GM12878 (cell line): Measurements from ENCODE around the gene LGALS3. TPM values are rescaled to one million over a fixed set of nuclear protein-coding genes. Genes with fewer than 3 reads are reported as not detected.

Source experiments
- ATAC-seq: fragments of 200-7000 bp; cut with Tn5 transposase; 3 replicates; pipeline ENCODE4 v1.9.1; 2020; ENCODE audit warnings: mild to moderate bottlenecking, moderate library complexity
- BruUV-seq: library from RNA; stranded (reverse); fragments of 400-500 nt; replicated peaks from 2 replicates; lab custom pipeline; 2021; lab: Mats Ljungman, UMichigan
- CTCF ChIA-PET: fragments of 300-600 bp; sonication (Branson Sonifier 250); formaldehyde crosslinking; extraction: SDS; loops from one replicate; lab custom pipeline; 2021; ENCODE audit warnings: inconsistent platforms; lab: Yijun Ruan, JAX
- POLR2A ChIA-PET: fragments of 350-600 bp; formaldehyde crosslinking; extraction: SDS; loops from one replicate; lab custom pipeline; 2021; ENCODE audit warnings: inconsistent platforms; lab: Charles Lee
- RAD21 ChIA-PET: fragments of 300-600 bp; sonication (Branson Sonifier 250); formaldehyde crosslinking; loops from one replicate; lab custom pipeline; 2023; ENCODE audit warnings: antibody characterized with exemption; ENCODE audit not compliant: unreplicated experiment; lab: Charles Lee
- SMC1A ChIA-PET: fragments of 300-600 bp; sonication (Branson Sonifier 250); formaldehyde crosslinking; loops from one replicate; lab custom pipeline; 2023; ENCODE audit not compliant: unreplicated experiment, uncharacterized antibody; lab: Charles Lee
- DNase-seq: peaks from one replicate; pipeline ENCODE4 v3.0.0-alpha.2; 2011; ENCODE audit warnings: low read depth, low spot score
- FAIRE-seq: peaks from 3 replicates; lab custom pipeline; 2011; peaks lifted over from hg19 to GRCh38; lab: Jason Lieb, UNC
- H2AFZ ChIP-seq: 2 replicates; pipeline ENCODE4 v1.6.0; 2011; ENCODE audit warnings: low read depth, low read length, control low read depth; ENCODE audit not compliant: control insufficient read depth
- H3K27ac ChIP-seq: 2 replicates; pipeline ENCODE4 v1.5.1; 2011; ENCODE audit warnings: control low read depth; ENCODE audit not compliant: control insufficient read depth, insufficient read depth
- H3K27me3 ChIP-seq, 2 experiments: replicated peaks in 1 of 2; 2 replicates each; pipeline versions ENCODE4 v1.6.0 to v1.6.1; 2011; ENCODE audit warnings: low read length in 1 of 2; ENCODE audit not compliant: control insufficient read depth in 2 of 2, insufficient read depth in 2 of 2
- H3K36me3 ChIP-seq, 2 experiments: 2 replicates each; pipeline ENCODE4 v1.5.1; 2011; ENCODE audit warnings: low read length in 1 of 2; ENCODE audit not compliant: control insufficient read depth in 2 of 2, insufficient read depth in 2 of 2
- H3K4me1 ChIP-seq: 2 replicates; pipeline ENCODE4 v1.6.1; 2011; ENCODE audit warnings: mild to moderate bottlenecking, low read length, moderate library complexity, mixed read lengths; ENCODE audit not compliant: control insufficient read depth, insufficient read depth
- H3K4me2 ChIP-seq: 2 replicates; pipeline ENCODE4 v1.6.0; 2011; ENCODE audit warnings: control low read depth; ENCODE audit not compliant: control insufficient read depth, insufficient read depth
- H3K4me3 ChIP-seq: fragments of 200-600 bp; sonication (generic); 2 replicates; pipeline ENCODE4 v1.5.1; 2016
- H3K79me2 ChIP-seq: 2 replicates; pipeline ENCODE4 v1.6.0; 2011; ENCODE audit warnings: low read length; ENCODE audit not compliant: control insufficient read depth, insufficient read depth
- H3K9ac ChIP-seq: 2 replicates; pipeline ENCODE4 v1.8.0; 2011; ENCODE audit warnings: low read length, control low read depth, mixed read lengths; ENCODE audit not compliant: control insufficient read depth, insufficient read depth
- H3K9me3 ChIP-seq: replicated peaks from 3 replicates; pipeline ENCODE4 v1.5.1; 2011; ENCODE audit warnings: mild to moderate bottlenecking, low read length; ENCODE audit not compliant: control insufficient read depth, insufficient read depth
- H4K20me1 ChIP-seq: 2 replicates; pipeline ENCODE4 v1.6.0; 2011; ENCODE audit not compliant: control insufficient read depth, insufficient read depth
- BHLHE40 ChIP-seq, 2 experiments: fragments of 450-650 bp in 1 of 2; IDR thresholded peaks; 2 replicates each; pipeline ENCODE4 v1.6.1; 2011 to 2017; ENCODE audit warnings: low read depth in 2 of 2, borderline replicate concordance in 1 of 2, improper control_type of control experiment in 1 of 2, low read length in 1 of 2, mild to moderate bottlenecking in 1 of 2
- CHD2 ChIP-seq: IDR thresholded peaks from 2 replicates; pipeline ENCODE4 v1.6.1; 2011; ENCODE audit warnings: low read depth, low read length, improper control_type of control experiment, borderline replicate concordance
- CREM ChIP-seq: IDR thresholded peaks from 2 replicates; pipeline ENCODE4 v1.6.1; 2014; ENCODE audit warnings: antibody characterized with exemption, low read depth
- HDAC2 ChIP-seq: fragments of 200-600 bp; sonication (generic); IDR thresholded peaks from 2 replicates; pipeline ENCODE4 v1.6.1; 2017
- IRF4 ChIP-seq: IDR thresholded peaks from 2 replicates; pipeline ENCODE4 v1.6.1; 2011; ENCODE audit warnings: low read depth, low read length
- MYC ChIP-seq: IDR thresholded peaks from 2 replicates; pipeline ENCODE4 v1.6.1; 2011; ENCODE audit warnings: mild to moderate bottlenecking, low read length, moderate library complexity, inconsistent platforms; ENCODE audit not compliant: insufficient read depth, insufficient replicate concordance, insufficient read length, severe bottlenecking
- NR2C2 ChIP-seq: IDR thresholded peaks from 2 replicates; pipeline ENCODE4 v1.6.1; 2011; ENCODE audit warnings: borderline replicate concordance, low read depth; ENCODE audit not compliant: control insufficient read depth, insufficient read length
- NRF1 ChIP-seq: conservative IDR thresholded peaks from 2 replicates; pipeline ENCODE4 v1.6.1; 2011; ENCODE audit warnings: mild to moderate bottlenecking, low read depth, low read length, improper control_type of control experiment
- PAX8 ChIP-seq: fragments of 450-650 bp; IDR thresholded peaks from 2 replicates; pipeline ENCODE4 v1.6.1; 2017; ENCODE audit warnings: mild to moderate bottlenecking, moderate library complexity
- POLR2AphosphoS2 ChIP-seq: IDR thresholded peaks from 2 replicates; pipeline ENCODE4 v1.6.1; 2011; ENCODE audit warnings: low read depth, mild to moderate bottlenecking, low read length, improper control_type of control experiment, moderate library complexity
- RFX5 ChIP-seq: IDR thresholded peaks from 2 replicates; pipeline ENCODE4 v1.6.1; 2011; ENCODE audit warnings: low read depth, low read length, improper control_type of control experiment
- RUNX3 ChIP-seq: IDR thresholded peaks from 2 replicates; pipeline ENCODE4 v1.6.1; 2012; ENCODE audit warnings: low read length, inconsistent platforms
- SIN3A ChIP-seq: IDR thresholded peaks from 2 replicates; pipeline ENCODE4 v1.6.1; 2012; ENCODE audit warnings: low read depth, low read length, improper control_type of control experiment
- SMC3 ChIP-seq: IDR thresholded peaks from 2 replicates; pipeline ENCODE4 v1.6.1; 2011; ENCODE audit warnings: low read length, improper control_type of control experiment, borderline replicate concordance
- SREBF1 ChIP-seq: IDR thresholded peaks from 2 replicates; pipeline ENCODE4 v1.6.1; 2012; ENCODE audit warnings: mild to moderate bottlenecking, low read length
- WRNIP1 ChIP-seq: IDR thresholded peaks from 2 replicates; pipeline ENCODE4 v1.6.1; 2011; ENCODE audit warnings: low read depth, low read length, improper control_type of control experiment, borderline replicate concordance
- ZBTB33 ChIP-seq: fragments of 450-650 bp; IDR thresholded peaks from 2 replicates; pipeline ENCODE4 v1.6.1; 2017; ENCODE audit warnings: mild to moderate bottlenecking
- ZSCAN29 ChIP-seq: fragments of 450-650 bp; IDR thresholded peaks from 2 replicates; pipeline ENCODE4 v1.6.1; 2017; ENCODE audit warnings: mild to moderate bottlenecking, moderate library complexity
- WGBS: methylation state at CpG from one replicate; pipeline ENCODE4 v1.1.6; 2016; ENCODE audit warnings: low lambda C conversion rate; ENCODE audit not compliant: insufficient replicate concordance, insufficient coverage; ENCODE audit errors: missing lambda C conversion rate; 5-methylcytosine and 5-hydroxymethylcytosine counted together
- in situ Hi-C: fragments of 300-500 bp; cut with MboI; formaldehyde crosslinking; loops from 9 replicates; pipeline ENCODE4 v1.14.3; 2018; ENCODE audit warnings: mixed read lengths
- intact Hi-C: fragments of 100-400 bp; cut with micrococcal nuclease; formaldehyde crosslinking; loops from one replicate; pipeline ENCODE4 v1.14.2; 2022; ENCODE audit not compliant: unreplicated experiment
- polyA plus RNA-seq, 11 experiments: library from polyadenylated mRNA; depleted of rRNA in 4 of 11; unstranded in 6 of 11; stranded (reverse) in 5 of 11; fragments of >200 nt; fragmentation: Nextera tagmentation in 4 of 11; fragmentation: Illumina TruSeq in 1 of 11; extraction: Ambion mirVana in 4 of 11; extraction: Trizol in 1 of 11; gene quantifications; 1 replicate in 1 of 11; 2 replicates in 10 of 11; pipeline versions ENCODE4 v1.2.1 to v1.2.3, GENCODE V29; 2011 to 2016; ENCODE audit warnings: inconsistent platforms in 2 of 11, missing spikeins in 2 of 11, low read depth in 1 of 11
- total RNA-seq, 4 experiments: library from RNA; depleted of rRNA in 3 of 4; stranded (reverse); fragments of >200 nt in 3 of 4; fragmentation: Illumina TruSeq in 1 of 4; extraction: Trizol in 1 of 4; gene quantifications; 2 replicates each; pipeline versions ENCODE4 v1.2.1 to v1.2.3, GENCODE V29; 2013 to 2021
- TF ChIP-seq, protein P1 (sequence below): fragments of 450-650 bp; IDR thresholded peaks from 2 replicates; pipeline ENCODE4 v1.6.1; 2016; ENCODE audit warnings: mild to moderate bottlenecking
- TF ChIP-seq, protein P2 (sequence below): IDR thresholded peaks from 2 replicates; pipeline ENCODE4 v1.6.1; 2011; ENCODE audit warnings: low read depth, low read length, improper control_type of control experiment, borderline replicate concordance

Gene LGALS3
- total and polyA plus RNA-seq, 10 of the 15 experiments (the other 5 are each of a cell fraction or from before 2014, with no cell fraction given) = 1.5 to 34.2 (median 18.4) TPM

GRCh38 chr14:55141825-55142224, 12.8 kb downstream of the LGALS3 start:
- DNase-seq (no peak), ATAC-seq (no peak), FAIRE-seq (no peak)
- no peak overlapping the region for H3K4me3 ChIP-seq
- peaks cover 8 to 19% of the 10 kb centered on the region in 2 experiments for H3K36me3 ChIP-seq
- whole genome bisulfite sequencing = 98% methylated on average over 3 of the region's 3 CpGs
- H2AFZ ChIP-seq = no peak overlapping the region
- POLR2A ChIA-PET = interaction anchor here (0.5 kb wide), 1 partner anchor 83 kb away, joined by 6 read pairs; no protein-coding TSS in a partner anchor
- in situ Hi-C loops = no loop called here
- H4K20me1 ChIP-seq = no peaks in the 10 kb centered on the region
- SMC1A ChIA-PET = interaction anchor here (0.6 to 0.7 kb wide), 2 partner anchors 11 to 136 kb away, joined by 3 to 4 read pairs; no protein-coding TSS in a partner anchor
- TF ChIP-seq BHLHE40 (IDR thresholded peaks at IDR 0.05; ENCODE audit: borderline replicate concordance in 1 of 2, low read depth in 2 of 2, low read length in 1 of 2) (no peak), SIN3A (no peak), SMC3 (no peak), NR2C2 (no peak), SREBF1 (no peak), WRNIP1 (no peak), PAX8 (no peak), IRF4 (no peak), ZSCAN29 (no peak), MYC (no peak), HDAC2 (no peak), RUNX3 (no peak), CHD2 (no peak), POLR2AphosphoS2 (no peak), CREM (no peak), ZBTB33 (no peak), NRF1 (no peak), RFX5 (no peak)
- TF ChIP-seq, protein P1, sequence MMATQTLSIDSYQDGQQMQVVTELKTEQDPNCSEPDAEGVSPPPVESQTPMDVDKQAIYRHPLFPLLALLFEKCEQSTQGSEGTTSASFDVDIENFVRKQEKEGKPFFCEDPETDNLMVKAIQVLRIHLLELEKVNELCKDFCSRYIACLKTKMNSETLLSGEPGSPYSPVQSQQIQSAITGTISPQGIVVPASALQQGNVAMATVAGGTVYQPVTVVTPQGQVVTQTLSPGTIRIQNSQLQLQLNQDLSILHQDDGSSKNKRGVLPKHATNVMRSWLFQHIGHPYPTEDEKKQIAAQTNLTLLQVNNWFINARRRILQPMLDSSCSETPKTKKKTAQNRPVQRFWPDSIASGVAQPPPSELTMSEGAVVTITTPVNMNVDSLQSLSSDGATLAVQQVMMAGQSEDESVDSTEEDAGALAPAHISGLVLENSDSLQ = no peak
- TF ChIP-seq, protein P2, sequence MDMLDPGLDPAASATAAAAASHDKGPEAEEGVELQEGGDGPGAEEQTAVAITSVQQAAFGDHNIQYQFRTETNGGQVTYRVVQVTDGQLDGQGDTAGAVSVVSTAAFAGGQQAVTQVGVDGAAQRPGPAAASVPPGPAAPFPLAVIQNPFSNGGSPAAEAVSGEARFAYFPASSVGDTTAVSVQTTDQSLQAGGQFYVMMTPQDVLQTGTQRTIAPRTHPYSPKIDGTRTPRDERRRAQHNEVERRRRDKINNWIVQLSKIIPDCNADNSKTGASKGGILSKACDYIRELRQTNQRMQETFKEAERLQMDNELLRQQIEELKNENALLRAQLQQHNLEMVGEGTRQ = no peak
- H3K79me2 ChIP-seq = no peaks in the 10 kb centered on the region
- no peaks in the 10 kb centered on the region for H3K27me3 ChIP-seq
- H3K4me2 ChIP-seq = no peak overlapping the region
- no peaks in the 10 kb centered on the region for H3K9me3 ChIP-seq
- BruUV-seq = no TSS peak
- no peaks in the 10 kb centered on the region for H3K4me1 ChIP-seq
- CTCF ChIA-PET = interaction anchor here (0.5 to 1.5 kb wide), 4 partner anchors 19 to 163 kb away, joined by 3 to 4 read pairs (median 3); no protein-coding TSS in a partner anchor
- RAD21 ChIA-PET = no interaction called here
- H3K27ac ChIP-seq = no peak overlapping the region
- intact Hi-C loops = no loop called here
- no peak overlapping the region for H3K9ac ChIP-seq
